Heart left ventricle (tissue), 13 donors: ENCODE results near the gene PCSK5.

Source experiments
- CTCF ChIP-seq, 12 donors: fragments of 200-600 bp; sonication (generic) in 4 of 12; IDR thresholded peaks; one replicate each; pipeline versions ENCODE4 v1.5.0 to v1.8.0; 2018 to 2022; ENCODE audit warnings: antibody characterized with exemption in 12 of 12, mild to moderate bottlenecking in 5 of 12
- POLR2A ChIP-seq, 2 donors: fragments of 450-650 bp; IDR thresholded peaks; one replicate each; pipeline ENCODE4 v1.6.1; 2017; ENCODE audit warnings: antibody characterized with exemption in 2 of 2, mild to moderate bottlenecking in 2 of 2, moderate library complexity in 2 of 2
- donor health status: ischemic (EF 13 %, LVEDD 7.1; RV severe dilation, severe dysfunction).
- donor health status: DM: no; HTN: yes; CAD: no.
- donor health status: DM: no; HTN: no; CAD: no.
- donor health status: ischemic (EF 25% LVEDD 6.9; RV normal size, moderate dysfunction).
- donor health status: ischemic (EF 25% LVEDD 5.7; RV mildly dilated, moderate dysfunction).
- donor health status: ischemic (EF 35%, LVEDD 5.7; RV mildly dilated, moderate dysfunction).
- donor health status: nonischemic (EF 11% LVEDD 7.7; RV severe dilation, severe dysfunction).
- donor health status: DM: yes; HTN: yes; CAD: no.
- donor health status: PGD.
- donor health status: ischemic (EF 29% LVEDD 5.4; RV normal size, mild dysfunction).
- donor health status: nonischemic (EF 23%, LVEDD 6.1; RV moderate dilation, normal function).

GRCh38 chr9:76213751-76214150 lies 323.3 kb downstream of the PCSK5 start:
- TF ChIP-seq CTCF (IDR thresholded peaks at IDR 0.05) (no peak), POLR2A (IDR thresholded peaks at IDR 0.05) (no peak)
